B cell (primary cell): ENCODE results near the gene PTPRS. TPM values are rescaled to one million over a fixed set of nuclear protein-coding genes. Genes with fewer than 3 reads are reported as not detected.
"Not testable (repeated sequence)": the region's sequence is repeated elsewhere in the genome, so short reads cannot be mapped to it uniquely, and the experiment has no call there.

Source experiments
- ATAC-seq: fragments of 200-7000 bp; cut with Tn5 transposase; one replicate; pipeline ENCODE4 v1.10.0; 2021; ENCODE audit warnings: low read depth, mild to moderate bottlenecking, moderate number of reproducible peaks, moderate library complexity
- CTCF ChIA-PET: fragments of 350-600 bp; sonication (Branson Sonifier 250); formaldehyde crosslinking; loops from one replicate; lab custom pipeline; 2021; ENCODE audit warnings: antibody characterized with exemption, inconsistent platforms; lab: Charles Lee
- POLR2A ChIA-PET: fragments of 350-600 bp; sonication (Branson Sonifier 250); formaldehyde crosslinking; loops from one replicate; lab custom pipeline; 2021; ENCODE audit warnings: antibody characterized with exemption; lab: Charles Lee
- DNase-seq: peaks from one replicate; pipeline ENCODE4 v3.0.0; 2013
- H2AFZ ChIP-seq: 2 replicates; pipeline ENCODE4 v1.6.1; 2012; ENCODE audit warnings: mild to moderate bottlenecking, low read depth, low read length; ENCODE audit not compliant: insufficient read depth, poor library complexity, severe bottlenecking
- H3K27ac ChIP-seq, 2 donors: 1 replicate in 1 of 2; 2 replicates in 1 of 2; pipeline ENCODE4 v1.5.1; 2012 to 2013; ENCODE audit warnings: low read length in 2 of 2, mild to moderate bottlenecking in 2 of 2, moderate library complexity in 1 of 2
- H3K27me3 ChIP-seq, 4 experiments: fragments of 200-600 bp in 1 of 4; sonication (generic) in 1 of 4; replicated peaks in 1 of 4; 1 replicate in 2 of 4; 2 replicates in 2 of 4; pipeline versions ENCODE4 v1.6.1 to v1.7.0; 2013 to 2016; ENCODE audit warnings: low read length in 3 of 4, mild to moderate bottlenecking in 2 of 4, mixed read lengths in 1 of 4, moderate library complexity in 1 of 4; ENCODE audit not compliant: insufficient read depth in 4 of 4, control insufficient read depth in 3 of 4; ENCODE audit errors: control extremely low read depth in 1 of 4
- H3K36me3 ChIP-seq, 2 experiments: replicated peaks in 1 of 2; 1 replicate in 1 of 2; 2 replicates in 1 of 2; pipeline versions ENCODE4 v1.6.1 to v1.7.1; 2013; ENCODE audit warnings: low read length in 1 of 2; ENCODE audit not compliant: insufficient read depth in 2 of 2, control insufficient read depth in 1 of 2; ENCODE audit errors: control extremely low read depth in 1 of 2, extremely low read depth in 1 of 2
- H3K4me1 ChIP-seq, 2 donors: fragments of 200-600 bp in 1 of 2; sonication (generic) in 1 of 2; 1 replicate in 1 of 2; 2 replicates in 1 of 2; pipeline versions ENCODE4 v1.5.1 to v1.6.1; 2013 to 2017; ENCODE audit warnings: low read length in 2 of 2; ENCODE audit not compliant: control insufficient read depth in 2 of 2, insufficient read depth in 2 of 2
- H3K4me2 ChIP-seq: replicated peaks from 2 replicates; pipeline ENCODE3; 2012; ENCODE audit warnings: mild to moderate bottlenecking, low read depth, low read length; ENCODE audit not compliant: poor library complexity, severe bottlenecking
- H3K4me3 ChIP-seq, 5 experiments: fragments of 200-600 bp in 1 of 5; sonication (generic) in 1 of 5; 1 replicate in 3 of 5; 2 replicates in 2 of 5; pipeline versions ENCODE4 v1.5.1 to v1.7.0; 2011 to 2016; ENCODE audit warnings: low read length in 4 of 5, mild to moderate bottlenecking in 4 of 5, low read depth in 2 of 5, control low read depth in 1 of 5, moderate library complexity in 1 of 5; ENCODE audit not compliant: insufficient read depth in 1 of 5; ENCODE audit errors: control extremely low read depth in 1 of 5, extremely low read depth in 1 of 5
- H3K79me2 ChIP-seq: fragments of 200-600 bp; sonication (generic); one replicate; pipeline ENCODE4 v1.6.0; 2016; ENCODE audit warnings: low read length; ENCODE audit not compliant: control insufficient read depth, insufficient read depth
- H3K9ac ChIP-seq: fragments of 200-600 bp; sonication (generic); 2 replicates; pipeline ENCODE4 v1.6.1; 2017; ENCODE audit warnings: mild to moderate bottlenecking, low read length, moderate library complexity
- H3K9me3 ChIP-seq, 3 donors: one replicate each; pipeline versions ENCODE4 v1.6.1 to v1.7.1; 2013; ENCODE audit warnings: low read length in 2 of 3; ENCODE audit not compliant: control insufficient read depth in 2 of 3, insufficient read depth in 1 of 3; ENCODE audit errors: control extremely low read depth in 1 of 3
- H4K20me1 ChIP-seq: 2 replicates; pipeline ENCODE4 v1.6.0; 2012; ENCODE audit warnings: mild to moderate bottlenecking, low read length; ENCODE audit not compliant: insufficient read depth, control insufficient read depth, poor library complexity, severe bottlenecking
- H3K27ac Mint-ChIP-seq: one replicate; pipeline ENCODE4 v1.8.0; 2021; ENCODE audit warnings: mixed read lengths
- H3K27me3 Mint-ChIP-seq: one replicate; pipeline ENCODE4 v1.8.0; 2021; ENCODE audit warnings: mixed read lengths
- H3K4me1 Mint-ChIP-seq: one replicate; pipeline ENCODE4 v1.8.0; 2021; ENCODE audit warnings: mixed read lengths
- H3K4me3 Mint-ChIP-seq: one replicate; pipeline ENCODE4 v1.8.0; 2021; ENCODE audit warnings: mixed read lengths
- H3K9me3 Mint-ChIP-seq: one replicate; pipeline ENCODE4 v1.8.0; 2022; ENCODE audit warnings: mixed read lengths; ENCODE audit not compliant: insufficient read depth
- EZH2 ChIP-seq: IDR thresholded peaks from 2 replicates; pipeline ENCODE4 v1.6.1; 2012; ENCODE audit warnings: borderline replicate concordance, low read depth, mild to moderate bottlenecking, moderate library complexity, low read length; ENCODE audit not compliant: insufficient read depth, poor library complexity, severe bottlenecking
- WGBS: methylation state at CpG from one replicate; pipeline ENCODE4 v1.1.5; 2013; ENCODE audit warnings: missing lambda C conversion rate; ENCODE audit not compliant: insufficient coverage; 5-methylcytosine and 5-hydroxymethylcytosine counted together
- intact Hi-C: fragments of 100-400 bp; cut with micrococcal nuclease; formaldehyde crosslinking; loops from one replicate; pipeline ENCODE4 v1.10.0; 2022
- polyA plus RNA-seq: library from polyadenylated mRNA; depleted of rRNA; stranded (reverse); fragments of >200 nt; gene quantifications from 2 replicates; pipeline ENCODE4 v1.2.3, GENCODE V29; 2012
- total RNA-seq, 2 donors: library from RNA; stranded (reverse); fragments of 120-200 nt in 1 of 2; gene quantifications; 1 replicate in 1 of 2; 2 replicates in 1 of 2; pipeline versions ENCODE4 v1.2.3 to v1.2.4, GENCODE V29; 2013 to 2022
- TF ChIP-seq, protein P1 (sequence below): fragments of 200-600 bp; IDR thresholded peaks from one replicate; pipeline ENCODE4 v1.8.0; 2022; ENCODE audit warnings: antibody characterized with exemption, mild to moderate bottlenecking

Gene PTPRS
- total and polyA plus RNA-seq, 2 donors (not counting 1 experiment from before 2014, with no cell fraction given): 6.5 to 10.0 TPM

GRCh38 chr19:5365905-5366304 is 25.3 kb upstream of the PTPRS start:
- WGBS: no CpG with 5 or more reads among the region's 6 CpGs
- no peak overlapping the region for H3K9ac ChIP-seq
- TF ChIP-seq EZH2: no peak
- TF ChIP-seq, protein P1, sequence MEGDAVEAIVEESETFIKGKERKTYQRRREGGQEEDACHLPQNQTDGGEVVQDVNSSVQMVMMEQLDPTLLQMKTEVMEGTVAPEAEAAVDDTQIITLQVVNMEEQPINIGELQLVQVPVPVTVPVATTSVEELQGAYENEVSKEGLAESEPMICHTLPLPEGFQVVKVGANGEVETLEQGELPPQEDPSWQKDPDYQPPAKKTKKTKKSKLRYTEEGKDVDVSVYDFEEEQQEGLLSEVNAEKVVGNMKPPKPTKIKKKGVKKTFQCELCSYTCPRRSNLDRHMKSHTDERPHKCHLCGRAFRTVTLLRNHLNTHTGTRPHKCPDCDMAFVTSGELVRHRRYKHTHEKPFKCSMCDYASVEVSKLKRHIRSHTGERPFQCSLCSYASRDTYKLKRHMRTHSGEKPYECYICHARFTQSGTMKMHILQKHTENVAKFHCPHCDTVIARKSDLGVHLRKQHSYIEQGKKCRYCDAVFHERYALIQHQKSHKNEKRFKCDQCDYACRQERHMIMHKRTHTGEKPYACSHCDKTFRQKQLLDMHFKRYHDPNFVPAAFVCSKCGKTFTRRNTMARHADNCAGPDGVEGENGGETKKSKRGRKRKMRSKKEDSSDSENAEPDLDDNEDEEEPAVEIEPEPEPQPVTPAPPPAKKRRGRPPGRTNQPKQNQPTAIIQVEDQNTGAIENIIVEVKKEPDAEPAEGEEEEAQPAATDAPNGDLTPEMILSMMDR: no peak
- no peaks in the 10 kb centered on the region for H3K4me1 ChIP-seq
- no peak overlapping the region for H2AFZ ChIP-seq
- H3K27me3 ChIP-seq: peaks cover 0 to 2% (median 0%) of the 10 kb centered on the region in 4 experiments
- H3K27ac ChIP-seq: no peak overlapping the region
- ChIA-PET POLR2A (no interaction called here), CTCF (no interaction called here)
- Mint-ChIP-seq H3K27ac (no peak overlapping the region), H3K4me1 (no peaks in the 10 kb centered on the region), H3K9me3 (no peaks in the 10 kb centered on the region), H3K4me3 (no peak overlapping the region), H3K27me3 (peaks cover 6% of the 10 kb centered on the region)
- H3K79me2 ChIP-seq: no peaks in the 10 kb centered on the region
- intact Hi-C loops: no loop called here
- H3K4me3 ChIP-seq: no peak overlapping the region
- no peak for ATAC-seq
- no peaks in the 10 kb centered on the region for H3K36me3 ChIP-seq
- H3K4me2 ChIP-seq: no peak overlapping the region
- H3K9me3 ChIP-seq: peaks cover 0 to 15% (median 0%) of the 10 kb centered on the region in 3 donors
- H4K20me1 ChIP-seq: no peaks in the 10 kb centered on the region
- no peak for DNase-seq

- Histone ChIP-seq H4K20me1 (no peaks in the 10 kb centered on the region), H3K27me3 (peaks cover 0 to 8% (median 0%) of the 10 kb centered on the region in 4 experiments), H2AFZ (no peak overlapping the region), H3K4me3 (no peak overlapping the region), H3K79me2 (no peaks in the 10 kb centered on the region), H3K36me3 (no peaks in the 10 kb centered on the region), H3K4me1 (no peaks in the 10 kb centered on the region), H3K4me2 (no peak overlapping the region), H3K27ac (no peak overlapping the region), H3K9ac (no peak overlapping the region), H3K9me3 (peaks cover 0 to 7% (median 0%) of the 10 kb centered on the region in 3 donors)
- Mint-ChIP-seq H3K27me3 (peaks cover 17% of the 10 kb centered on the region), H3K27ac (no peak overlapping the region), H3K4me1 (no peaks in the 10 kb centered on the region), H3K4me3 (no peak overlapping the region), H3K9me3 (no peaks in the 10 kb centered on the region)
- ATAC-seq (no peak), DNase-seq (no peak)
- POLR2A ChIA-PET: no interaction called here
- CTCF ChIA-PET: interaction anchor here (0.6 kb wide), 1 partner anchor 112 kb away, joined by 3 read pairs; no protein-coding TSS in a partner anchor
- intact Hi-C loops: no loop called here
- WGBS: 41% methylated on average over 5 of the region's 7 CpGs
- TF ChIP-seq, protein P1: no peak
- TF ChIP-seq EZH2: no peak
These were observed 24.1 kb upstream of the PTPRS start for GRCh38 chr19:5364674-5365073.

DNA sequence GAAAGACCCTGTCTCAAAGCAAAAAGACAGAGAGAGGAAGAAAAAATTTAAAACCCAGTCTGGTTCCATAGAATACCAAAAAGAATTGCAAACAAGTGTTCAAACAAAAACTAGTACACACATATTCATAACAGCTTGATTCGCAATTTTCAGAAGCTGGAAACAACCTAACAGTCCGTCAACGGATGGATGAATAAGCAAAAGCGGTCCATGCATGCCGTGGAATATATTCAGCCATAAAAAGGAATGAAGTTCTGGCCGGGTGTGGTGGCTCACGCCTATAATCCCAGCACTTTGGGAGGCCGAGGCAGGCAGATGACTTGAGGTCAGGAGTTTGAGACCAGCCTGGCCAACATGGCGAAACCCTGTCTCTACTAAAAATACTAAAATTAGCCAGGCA is 21.2 kb upstream of the PTPRS start:
- DNase-seq, H3K9me3 Mint-ChIP-seq, H3K27ac ChIP-seq, H3K4me1 ChIP-seq, H3K4me3 Mint-ChIP-seq, POLR2A ChIA-PET, H3K79me2 ChIP-seq, intact Hi-C loops, H3K27ac Mint-ChIP-seq, H2AFZ ChIP-seq, H3K9ac ChIP-seq, H3K4me3 ChIP-seq, H3K36me3 ChIP-seq, ATAC-seq, H3K4me2 ChIP-seq, H3K4me1 Mint-ChIP-seq, CTCF ChIA-PET, H4K20me1 ChIP-seq: not testable (repeated sequence)
- peaks cover 0 to 12% (median 0%) of the 10 kb centered on the region in 4 experiments for H3K27me3 ChIP-seq
- peaks cover 0 to 12% (median 0%) of the 10 kb centered on the region in 3 donors for H3K9me3 ChIP-seq
- H3K27me3 Mint-ChIP-seq: peaks cover 23% of the 10 kb centered on the region
- 91% methylated on average over 8 of the region's 9 CpGs for WGBS
